CD4-positive, alpha-beta T cell treated with Interferon alpha-2 for 1 hour (primary cell): ENCODE measurements around the gene PURA.
"Not testable (repeated sequence)": the region's sequence is repeated elsewhere in the genome, so short reads cannot be mapped to it uniquely, and the experiment has no call there.

Source experiments
- DNase-seq, 2 donors: peaks; one replicate each; pipeline ENCODE4 v3.0.0-alpha.2; 2020 to 2022

The PURA gene

DNA sequence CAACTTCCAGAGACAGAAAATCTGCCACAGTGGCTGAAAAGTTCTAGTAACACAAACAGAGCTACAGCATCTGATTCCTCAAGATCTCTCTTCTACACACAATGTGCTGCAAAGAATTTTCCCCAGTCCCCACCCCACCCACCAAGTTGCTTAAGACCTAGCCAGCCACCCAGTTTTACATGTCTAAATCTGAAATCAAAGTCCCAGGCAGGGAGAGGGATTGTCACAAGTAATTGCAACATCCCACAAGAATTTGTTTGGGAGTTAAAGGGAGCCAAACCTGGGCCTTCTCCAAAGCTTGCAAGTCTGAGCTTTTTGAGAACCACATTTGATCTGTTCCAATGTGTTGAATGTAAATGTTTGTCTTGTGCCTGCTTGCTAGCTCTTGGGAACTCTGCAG, 27.3 kb downstream of the PURA start:
- DNase-seq, result no peak

DNA sequence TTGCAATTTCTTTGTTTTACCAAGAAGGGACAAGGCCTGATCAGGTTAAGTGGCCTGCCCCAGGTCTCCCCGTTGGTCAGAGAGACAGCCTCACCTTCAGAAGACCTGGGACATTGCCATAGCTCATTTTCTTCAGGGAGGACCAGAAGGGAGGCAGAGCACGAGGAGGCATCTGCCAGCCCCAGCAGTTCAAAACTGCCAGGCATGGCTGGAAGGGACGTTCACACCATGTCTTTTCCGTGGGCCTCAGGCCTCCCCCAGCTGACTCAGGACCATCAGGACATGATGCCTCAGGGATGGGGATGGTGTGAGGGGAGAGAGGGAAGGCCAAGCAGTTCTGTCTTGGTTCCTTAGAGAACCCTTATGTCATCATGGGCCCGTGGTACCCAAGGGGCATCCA, 28.3 kb downstream of the PURA start:
- no peak for DNase-seq

DNA sequence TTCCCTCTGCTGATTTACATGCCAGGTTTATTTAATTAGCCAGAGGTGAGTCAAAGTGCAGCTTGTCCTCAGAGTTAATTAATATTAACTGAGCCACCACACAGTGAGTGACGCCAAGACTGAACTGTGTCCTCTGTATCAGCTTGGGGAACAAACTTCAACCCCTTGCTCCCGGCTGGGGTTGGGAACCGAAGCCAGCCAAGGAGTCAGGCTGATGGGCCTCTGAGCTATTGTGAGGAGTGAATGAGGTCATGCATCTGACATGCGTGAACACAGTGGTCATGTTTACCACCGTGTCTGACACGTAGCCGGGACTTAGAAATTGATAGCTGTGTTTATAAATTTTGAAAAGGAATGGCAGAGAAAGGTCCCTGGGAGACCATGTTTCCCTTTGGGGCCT, 28.9 kb downstream of the PURA start:
- no peak for DNase-seq

DNA sequence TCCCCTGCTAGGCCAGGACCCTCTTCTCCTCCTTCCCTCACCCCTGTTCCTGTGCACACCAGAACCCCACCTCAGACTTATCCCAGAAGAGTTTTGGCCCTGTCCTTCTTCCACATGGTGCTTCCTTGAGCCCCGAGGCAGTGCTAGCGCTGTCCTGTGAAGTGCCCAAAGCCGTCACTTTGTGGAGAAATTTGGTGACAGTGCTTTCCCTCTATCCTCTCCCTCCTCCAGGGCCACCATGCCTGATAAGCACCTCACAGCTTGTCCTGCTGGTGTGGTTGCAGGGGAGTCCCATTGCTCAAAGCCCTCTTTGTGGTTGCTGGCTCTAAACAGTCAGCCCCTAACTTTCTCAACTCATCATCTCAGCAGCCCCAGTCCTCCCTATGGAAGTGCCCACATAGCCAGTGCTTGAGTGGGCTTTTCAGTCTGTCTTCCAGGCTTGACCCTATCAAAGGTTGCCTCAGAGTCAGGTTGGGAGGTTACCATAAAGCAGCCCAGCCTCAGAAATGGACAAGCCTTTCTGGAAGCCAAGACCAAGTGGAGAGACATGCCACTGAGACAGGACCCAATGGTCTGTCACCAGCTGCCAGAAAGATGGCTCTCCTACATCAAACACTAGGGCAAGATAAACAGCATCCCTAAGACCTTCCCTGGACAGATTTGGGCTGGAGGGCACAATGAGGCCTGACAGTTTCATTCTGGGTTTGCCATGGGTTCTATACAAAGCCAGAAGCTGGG, 29.8 kb downstream of the PURA start:
- DNase-seq, result no peak

DNA sequence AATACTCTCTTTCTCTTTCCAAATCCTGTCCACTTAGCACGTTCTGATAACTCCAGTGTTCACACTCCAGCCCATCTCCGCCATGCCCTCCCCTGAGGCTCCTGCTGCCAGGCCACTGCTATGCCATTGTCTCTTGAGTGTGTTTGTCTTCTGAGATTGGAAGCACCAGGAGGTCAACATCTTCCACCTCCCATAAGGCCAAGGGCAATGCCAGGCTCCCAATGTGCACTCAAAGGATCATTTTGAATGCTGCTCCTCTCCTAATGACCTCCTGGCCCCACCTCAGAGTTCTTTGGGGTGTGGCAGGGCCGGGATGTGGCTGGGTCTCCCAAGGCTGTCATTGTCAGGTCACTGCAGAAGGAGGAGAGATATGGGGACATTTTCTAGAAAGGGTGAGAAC, 31.3 kb downstream of the PURA start:
- no peak for DNase-seq

DNA sequence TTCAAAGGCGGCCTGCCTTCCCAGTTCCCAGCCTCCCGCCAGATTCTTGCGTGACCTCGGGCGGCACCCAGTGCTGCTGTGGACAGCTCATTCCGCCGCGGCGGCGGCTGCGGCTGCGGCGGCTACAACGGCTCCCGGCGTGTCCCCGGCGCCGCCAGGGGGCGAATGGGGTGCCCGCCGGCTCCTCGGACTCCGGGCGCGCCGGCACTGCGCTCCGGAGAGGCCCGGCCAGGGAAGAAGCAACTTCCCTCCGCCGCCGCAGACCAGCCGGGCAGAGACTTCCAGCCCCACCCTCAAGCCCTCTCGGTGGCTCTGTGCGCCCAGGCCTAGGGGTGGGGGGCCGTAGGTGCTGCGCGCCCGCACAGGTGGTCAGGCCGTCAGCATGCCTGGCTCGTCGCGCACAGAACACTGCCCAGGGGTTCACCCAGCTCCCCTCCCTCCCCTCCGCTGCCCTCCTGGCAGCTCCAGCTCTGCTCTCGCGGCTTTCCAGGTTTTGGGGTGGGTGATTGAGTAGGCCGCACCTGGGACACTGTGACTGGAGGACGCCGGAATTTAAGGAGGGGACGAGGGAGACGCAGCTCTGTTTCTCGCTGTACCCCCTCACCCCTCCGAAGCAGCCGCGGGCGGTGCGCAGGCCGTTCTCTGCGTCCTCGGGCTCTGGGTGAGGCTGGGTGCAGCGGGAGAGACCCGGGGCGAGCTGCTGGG, 32.1 kb downstream of the PURA start:
- peak; percentile 52 to 59 for DNase-seq

- DNase-seq, result no peak
Observed at GRCh38 chr5:140146523-140146842, 32.6 kb downstream of the PURA start.

GRCh38 chr5:140147460-140147859, 33.6 kb downstream of the PURA start:
- no peak for DNase-seq

DNA sequence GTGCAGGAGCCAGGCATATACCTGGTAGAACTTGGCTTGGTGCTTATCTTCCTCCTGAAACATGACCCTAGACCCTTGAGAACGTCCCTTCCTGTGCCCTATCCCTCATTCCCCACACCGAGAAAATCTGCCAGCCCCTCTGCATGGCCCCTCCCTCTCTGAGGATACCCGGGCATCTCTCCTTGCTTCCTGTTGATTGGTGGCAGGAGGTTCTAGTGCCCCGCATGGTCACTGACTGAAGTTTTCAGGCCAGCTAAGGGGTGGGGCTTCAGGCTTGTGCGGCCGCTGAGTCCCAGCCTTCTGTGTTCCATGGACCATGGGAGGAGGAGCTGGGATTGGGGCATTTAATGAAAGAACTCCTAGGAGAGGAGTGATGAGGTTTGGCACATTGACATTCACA, 34.6 kb downstream of the PURA start:
- no peak for DNase-seq

DNA sequence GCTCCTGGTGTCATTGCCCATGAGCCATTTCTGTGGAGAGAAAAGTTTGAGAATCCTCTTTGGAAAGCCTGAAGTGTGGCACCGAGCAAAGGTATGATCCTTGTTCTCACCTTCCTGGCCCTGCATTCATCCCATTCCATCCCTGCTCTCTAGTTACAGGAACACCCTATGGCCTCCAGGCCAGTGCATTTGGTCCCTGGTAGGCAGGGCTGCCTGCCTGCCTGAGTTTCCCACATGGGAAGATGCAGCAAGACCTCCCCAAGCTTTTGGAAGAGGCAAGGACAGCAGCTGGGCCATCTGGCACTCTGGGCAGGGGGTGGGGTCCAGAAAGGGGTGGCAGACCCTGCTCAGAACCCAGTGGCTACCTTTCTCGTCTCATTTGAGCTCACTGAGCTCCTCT, 36.3 kb downstream of the PURA start:
- no peak for DNase-seq

DNA sequence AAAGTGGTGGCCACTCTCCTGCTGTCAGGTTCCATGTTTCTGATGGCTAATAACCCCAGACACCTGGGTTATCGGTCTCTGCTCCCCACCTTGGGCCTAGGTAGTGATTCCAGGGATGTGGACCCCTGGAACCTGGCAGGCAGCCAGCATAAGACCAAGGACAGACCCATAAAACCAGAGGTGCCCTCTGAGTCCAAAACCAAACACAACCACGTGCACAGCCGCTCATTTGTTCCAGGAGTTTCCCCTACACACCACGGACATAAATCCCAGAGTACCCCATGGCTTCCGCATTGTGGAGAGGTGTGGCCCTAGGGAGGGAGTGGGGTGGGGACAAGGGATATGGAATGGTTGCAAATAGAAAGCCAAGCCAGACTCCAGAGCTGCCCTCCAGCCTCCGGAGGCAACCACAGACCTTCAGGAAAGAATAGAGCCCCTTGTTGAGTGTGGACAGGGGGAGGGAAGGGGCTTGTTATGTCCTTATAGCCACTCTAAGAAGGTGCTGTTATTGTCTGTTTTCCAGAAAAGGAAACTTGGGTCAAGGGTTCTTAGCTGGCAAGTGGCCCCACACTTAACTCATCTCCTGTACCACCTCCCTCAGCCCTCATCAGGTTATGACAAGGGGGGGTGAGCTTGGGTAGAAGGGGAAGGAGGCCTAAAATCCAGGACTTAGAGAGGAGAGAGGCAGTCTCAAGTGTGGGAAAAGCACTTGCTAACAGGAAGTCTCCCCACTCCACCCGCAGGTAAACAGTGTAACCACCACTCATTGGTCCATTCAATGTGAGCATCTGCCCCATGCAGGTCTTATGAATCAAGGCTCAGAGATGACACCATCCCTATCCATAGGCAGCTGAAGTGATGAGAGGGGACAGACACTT, 37.5 kb downstream of the PURA start:
- no peak for DNase-seq

GRCh38 chr5:140152022-140152999, 38.4 kb downstream of the PURA start:
- DNase-seq, result no peak

DNA sequence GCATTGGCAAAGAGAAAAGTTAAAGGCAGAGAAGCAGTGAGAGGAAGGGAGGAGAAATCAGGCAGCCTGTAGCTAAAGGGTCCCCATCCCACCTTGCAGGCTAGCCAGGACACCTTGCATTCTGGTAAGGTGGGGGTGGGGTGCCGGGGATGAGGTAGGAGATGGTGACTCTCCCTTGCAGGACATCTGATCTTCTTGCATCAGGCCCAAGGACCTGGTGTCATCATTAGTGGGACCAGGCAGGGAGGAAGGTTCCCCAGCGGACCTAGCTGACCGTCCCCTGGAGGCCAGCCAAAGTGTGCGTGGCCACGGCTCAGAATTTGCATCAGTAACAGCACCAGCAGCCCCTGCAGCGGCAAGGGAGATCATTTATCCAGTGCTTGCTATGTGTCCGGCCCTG, 39.3 kb downstream of the PURA start:
- no peak for DNase-seq

DNA sequence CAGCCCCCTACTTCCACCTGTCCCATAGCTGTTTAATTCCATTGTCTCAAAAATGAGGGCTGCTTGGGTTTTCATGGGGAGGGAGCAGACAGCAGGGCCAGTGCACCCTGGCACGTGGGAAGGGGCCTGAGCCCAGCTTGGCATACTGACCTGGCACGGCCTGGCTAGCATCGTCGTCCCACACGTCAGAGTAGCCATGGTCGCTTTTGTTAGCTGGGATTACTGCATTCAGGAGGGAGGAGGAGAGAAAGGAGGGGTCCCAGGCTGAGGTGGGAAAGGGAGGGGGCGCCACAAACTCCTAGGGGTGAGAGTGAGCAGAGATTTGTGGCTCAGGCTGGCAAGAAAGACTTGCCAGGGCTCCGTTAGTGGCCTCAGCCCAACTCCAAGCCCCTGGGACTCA, 40.0 kb downstream of the PURA start:
- no peak for DNase-seq

DNA sequence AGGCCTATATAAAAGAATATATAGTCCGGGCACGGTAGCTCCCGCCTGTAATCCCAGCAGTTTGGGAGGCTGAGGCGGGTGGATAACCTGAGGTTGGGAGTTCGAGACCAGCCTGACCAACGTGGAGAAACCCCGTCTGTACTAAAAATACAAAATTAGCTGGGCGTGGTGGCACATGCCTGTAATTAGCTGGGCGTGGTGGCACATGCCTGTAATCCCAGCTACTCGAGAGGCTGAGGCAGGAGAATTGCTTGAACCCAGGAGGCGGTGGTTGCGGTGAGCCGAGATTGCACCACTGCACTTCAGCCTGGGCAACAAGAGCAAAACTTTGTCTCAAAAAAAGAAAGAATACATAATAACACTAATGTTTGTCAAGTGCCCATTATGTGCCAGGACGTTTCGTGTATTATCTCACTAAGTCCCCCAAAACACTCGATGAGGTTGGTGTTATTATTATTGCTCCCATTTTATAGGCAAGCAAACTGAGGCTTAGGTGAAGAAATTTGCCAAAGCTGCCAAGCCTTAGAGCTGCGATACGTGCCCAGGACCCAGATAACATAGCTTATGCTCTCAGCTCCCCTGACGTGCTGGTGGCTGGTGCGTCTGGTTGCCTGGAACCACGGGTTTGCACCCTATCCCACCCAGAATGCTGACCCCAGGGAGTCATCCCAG, 40.9 kb downstream of the PURA start:
- DNase-seq, result not testable (repeated sequence)

DNA sequence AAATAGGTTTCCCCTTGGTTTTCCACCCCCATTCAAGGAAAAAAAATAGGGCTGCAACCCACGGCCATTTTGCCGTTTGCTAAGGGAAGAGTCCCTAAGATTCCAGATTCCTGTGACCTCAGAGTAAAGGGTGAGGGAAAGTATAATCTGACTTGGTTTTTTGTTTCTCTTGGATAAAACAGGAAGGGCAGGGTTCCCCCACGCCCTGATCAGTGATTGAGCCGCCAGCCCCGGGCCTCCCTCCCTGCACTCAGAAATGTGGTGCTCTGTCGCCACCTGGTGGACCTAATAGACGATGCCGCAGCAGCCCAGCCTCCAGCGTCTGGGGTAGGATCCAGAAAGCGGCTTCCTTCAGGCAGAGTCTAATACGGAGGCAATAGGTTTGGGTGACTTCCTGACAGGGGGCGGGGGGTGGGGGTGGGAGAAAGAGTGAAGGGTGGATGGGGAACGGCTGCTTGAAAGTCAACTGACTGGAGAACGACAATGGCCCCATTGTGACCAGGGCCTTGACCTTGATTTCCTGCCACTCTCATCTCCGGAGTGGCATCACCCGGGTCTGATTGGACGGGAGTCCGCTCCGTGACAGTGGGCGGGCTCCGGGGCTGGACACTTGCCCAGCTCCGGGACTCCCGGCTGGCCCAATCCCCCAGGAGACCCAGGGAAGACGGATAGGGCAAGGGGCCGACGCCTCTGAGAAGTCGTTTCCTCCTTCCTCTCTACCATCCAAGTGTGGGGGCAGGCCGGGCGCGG, 43.3 kb downstream of the PURA start:
- DNase-seq, result peak; percentile 81 to 88

DNA sequence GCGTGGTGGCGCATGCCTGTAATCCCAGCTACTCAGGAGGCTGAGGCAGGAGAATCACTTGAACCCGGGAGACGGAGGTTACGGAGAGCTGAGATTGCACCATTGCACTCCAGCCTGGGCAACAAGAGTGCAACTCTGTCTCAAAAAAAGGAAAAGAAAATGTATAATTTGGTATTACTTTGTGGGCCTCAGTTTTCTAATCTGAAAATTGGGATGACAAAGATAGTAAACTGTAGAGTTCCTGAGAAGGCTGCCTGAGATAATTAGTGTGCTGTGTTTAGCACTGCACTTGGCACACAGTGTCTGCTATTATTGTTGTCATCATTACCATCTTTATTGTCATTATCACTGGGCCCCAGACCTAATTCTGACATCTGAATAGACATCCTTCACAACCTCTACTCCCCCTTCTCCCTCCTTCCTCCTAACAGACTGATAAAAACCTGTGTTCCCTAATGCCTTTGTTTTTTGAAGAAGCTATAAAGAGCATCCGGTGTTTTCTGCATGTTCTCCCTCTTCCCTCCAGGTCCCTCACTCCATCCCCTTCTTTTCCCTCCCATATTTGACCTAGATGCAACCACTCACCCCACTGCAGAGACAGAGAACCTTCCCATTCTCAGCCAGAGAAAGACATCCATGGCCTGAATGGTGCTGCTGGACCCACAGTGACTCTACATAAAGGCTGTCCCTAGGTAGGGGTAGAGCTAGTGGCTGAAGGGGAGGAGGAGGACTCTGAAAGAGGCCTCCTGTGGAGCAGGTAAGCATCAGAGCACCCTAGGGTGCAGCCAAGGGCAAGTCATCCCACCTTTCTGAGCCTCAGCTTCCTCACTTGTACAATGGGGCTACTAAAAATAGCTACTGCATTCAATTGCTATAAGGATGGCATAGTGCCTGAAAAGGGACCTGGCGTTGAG, 45.4 kb downstream of the PURA start:
- no peak for DNase-seq

DNA sequence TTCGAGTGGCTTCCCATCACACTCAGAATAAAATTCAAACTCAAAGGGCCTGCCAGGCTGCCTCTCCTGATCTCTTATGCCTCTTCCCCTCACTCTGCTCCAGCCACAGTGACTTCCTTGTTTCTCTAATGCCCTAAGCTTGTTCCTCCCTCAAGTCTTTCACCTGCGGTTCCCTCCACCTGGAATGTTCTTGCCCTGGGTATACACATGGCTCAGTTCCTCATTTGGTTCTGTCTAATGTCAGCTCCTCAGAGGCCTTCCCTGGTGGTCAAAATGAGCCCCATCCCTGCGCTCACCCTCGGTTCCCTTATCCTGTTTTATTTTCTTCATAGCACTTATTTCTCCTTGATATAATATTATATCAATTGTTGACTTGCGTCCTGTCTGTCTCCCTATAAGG, 48.4 kb downstream of the PURA start:
- DNase-seq, result no peak

- no peak for DNase-seq
Observed at GRCh38 chr5:140162781-140163180, 48.9 kb downstream of the PURA start.
